ENCODE data around the gene REEP3.

DNA sequence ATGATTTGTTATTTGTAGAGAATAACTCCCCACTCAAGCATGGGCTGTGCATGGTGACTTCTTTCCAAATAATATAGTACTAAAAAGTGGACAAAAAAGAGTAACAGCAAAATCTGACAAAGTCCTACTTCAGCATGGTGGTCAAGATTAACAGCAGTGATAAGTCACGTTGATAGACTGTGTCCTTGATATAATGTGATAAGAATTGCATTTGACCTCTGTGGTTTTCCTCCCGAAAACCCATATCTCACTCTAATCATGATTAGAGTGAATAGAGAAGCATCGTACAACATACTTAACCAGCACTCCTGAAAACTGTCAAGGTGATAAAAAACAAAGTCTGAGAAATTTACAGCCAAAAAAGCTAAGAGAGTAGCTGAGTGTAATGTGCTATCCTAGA, 42.4 kb downstream of the REEP3 start:
- TF ChIP-seq, protein P1, sequence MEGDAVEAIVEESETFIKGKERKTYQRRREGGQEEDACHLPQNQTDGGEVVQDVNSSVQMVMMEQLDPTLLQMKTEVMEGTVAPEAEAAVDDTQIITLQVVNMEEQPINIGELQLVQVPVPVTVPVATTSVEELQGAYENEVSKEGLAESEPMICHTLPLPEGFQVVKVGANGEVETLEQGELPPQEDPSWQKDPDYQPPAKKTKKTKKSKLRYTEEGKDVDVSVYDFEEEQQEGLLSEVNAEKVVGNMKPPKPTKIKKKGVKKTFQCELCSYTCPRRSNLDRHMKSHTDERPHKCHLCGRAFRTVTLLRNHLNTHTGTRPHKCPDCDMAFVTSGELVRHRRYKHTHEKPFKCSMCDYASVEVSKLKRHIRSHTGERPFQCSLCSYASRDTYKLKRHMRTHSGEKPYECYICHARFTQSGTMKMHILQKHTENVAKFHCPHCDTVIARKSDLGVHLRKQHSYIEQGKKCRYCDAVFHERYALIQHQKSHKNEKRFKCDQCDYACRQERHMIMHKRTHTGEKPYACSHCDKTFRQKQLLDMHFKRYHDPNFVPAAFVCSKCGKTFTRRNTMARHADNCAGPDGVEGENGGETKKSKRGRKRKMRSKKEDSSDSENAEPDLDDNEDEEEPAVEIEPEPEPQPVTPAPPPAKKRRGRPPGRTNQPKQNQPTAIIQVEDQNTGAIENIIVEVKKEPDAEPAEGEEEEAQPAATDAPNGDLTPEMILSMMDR (IDR thresholded peaks at IDR 0.05; ENCODE audit: borderline replicate concordance, extremely low read depth, low read length, poor library complexity, severe bottlenecking) = no peak
- TF ChIP-seq EZH2 (IDR thresholded peaks at IDR 0.05; ENCODE audit: borderline replicate concordance, low read depth, low read length, severe bottlenecking) = no peak

Data from DND-41 (cell line).